Measurements from ENCODE around the gene NDUFAF4. TPM values are rescaled to one million over a fixed set of nuclear protein-coding genes. Genes with fewer than 3 reads are reported as not detected.

NDUFAF4 gene
- total RNA-seq (2016; rRNA removed; fragmentation: Illumina TruSeq; extraction: Trizol) (59.7 and 89.4 TPM in 2 replicates), polyA plus RNA-seq (2011; rRNA removed) (30.0 and 41.3 TPM in 2 replicates), polyA minus RNA-seq (2011; rRNA and poly(A)+ RNA removed; ENCODE audit: low replicate concordance) (10.1 and 29.0 TPM in 2 replicates), Bru-seq, nascent RNA (percentile 88 among the genes with signal in this experiment), BruChase-seq, experiment 1, labeled RNA remaining after a 6-hour chase (percentile 84 among the genes with signal in this experiment), BruChase-seq, experiment 2, labeled RNA remaining after a 2-hour chase (percentile 81 among the genes with signal in this experiment)
- 20.0 and 20.1 TPM in 2 replicates for total RNA-seq (2016; cell fraction: cytosol; rRNA removed; fragmentation: Illumina TruSeq; extraction: Trizol; ENCODE audit: low read depth)
- 63.6 and 98.2 TPM in 2 replicates for total RNA-seq (2016; cell fraction: insoluble cytoplasmic fraction; rRNA removed; fragmentation: Illumina TruSeq; extraction: Trizol)
- 23.7 and 25.5 TPM in 2 replicates for total RNA-seq (2016; cell fraction: membrane; rRNA removed; fragmentation: Illumina TruSeq; extraction: Trizol)
- 21.7 and 23.2 TPM in 2 replicates for total RNA-seq (2016; cell fraction: nucleus; rRNA removed; fragmentation: Illumina TruSeq; extraction: Trizol)
- 13.5 and 19.6 TPM in 2 replicates for polyA plus RNA-seq (2011; cell fraction: cytosol; rRNA removed)
- polyA plus RNA-seq (2011; cell fraction: nucleus; rRNA removed) = 4.4 and 7.4 TPM in 2 replicates
- 48.2 and 50.6 TPM in 2 replicates for polyA plus RNA-seq (2012)
- 23.4 and 29.7 TPM in 2 replicates for polyA plus RNA-seq (2016; cell fraction: cytosol; fragmentation: Illumina TruSeq; extraction: Trizol; ENCODE audit: low read depth)
- polyA plus RNA-seq (2016; cell fraction: insoluble cytoplasmic fraction; fragmentation: Illumina TruSeq; extraction: Trizol; ENCODE audit: low read depth) = 116 and 118 TPM in 2 replicates
- polyA plus RNA-seq (2016; cell fraction: membrane; fragmentation: Illumina TruSeq; extraction: Trizol; ENCODE audit: low read depth) = 22.4 and 23.6 TPM in 2 replicates
- 48.8 and 51.9 TPM in 2 replicates for polyA plus RNA-seq (2016; cell fraction: nucleus; fragmentation: Illumina TruSeq; extraction: Trizol; ENCODE audit: insufficient read depth, low read depth)
- polyA minus RNA-seq (2011; cell fraction: cytosol; rRNA and poly(A)+ RNA removed) = 10.1 and 13.1 TPM in 2 replicates
- polyA minus RNA-seq (2011; cell fraction: nucleus; rRNA and poly(A)+ RNA removed) = 5.0 and 6.2 TPM in 2 replicates
- long read RNA-seq, experiment 1, transcript NDUFAF4-201 (3 exons, 2,399 nt) = major isoform, 48 of 49 reads
- long read RNA-seq, experiment 1, partial matches to known transcripts = 0 of 49 reads
- long read RNA-seq, experiment 1, other reads (novel, unspliced or antisense) = 1 of 49 reads
- long read RNA-seq, experiment 2, transcript NDUFAF4-201 (3 exons, 2,399 nt) = major isoform, 79 of 93 reads
- long read RNA-seq, experiment 2, partial matches to known transcripts = 0 of 93 reads
- long read RNA-seq, experiment 2, other reads (novel, unspliced or antisense) = 13 of 93 reads

DNA sequence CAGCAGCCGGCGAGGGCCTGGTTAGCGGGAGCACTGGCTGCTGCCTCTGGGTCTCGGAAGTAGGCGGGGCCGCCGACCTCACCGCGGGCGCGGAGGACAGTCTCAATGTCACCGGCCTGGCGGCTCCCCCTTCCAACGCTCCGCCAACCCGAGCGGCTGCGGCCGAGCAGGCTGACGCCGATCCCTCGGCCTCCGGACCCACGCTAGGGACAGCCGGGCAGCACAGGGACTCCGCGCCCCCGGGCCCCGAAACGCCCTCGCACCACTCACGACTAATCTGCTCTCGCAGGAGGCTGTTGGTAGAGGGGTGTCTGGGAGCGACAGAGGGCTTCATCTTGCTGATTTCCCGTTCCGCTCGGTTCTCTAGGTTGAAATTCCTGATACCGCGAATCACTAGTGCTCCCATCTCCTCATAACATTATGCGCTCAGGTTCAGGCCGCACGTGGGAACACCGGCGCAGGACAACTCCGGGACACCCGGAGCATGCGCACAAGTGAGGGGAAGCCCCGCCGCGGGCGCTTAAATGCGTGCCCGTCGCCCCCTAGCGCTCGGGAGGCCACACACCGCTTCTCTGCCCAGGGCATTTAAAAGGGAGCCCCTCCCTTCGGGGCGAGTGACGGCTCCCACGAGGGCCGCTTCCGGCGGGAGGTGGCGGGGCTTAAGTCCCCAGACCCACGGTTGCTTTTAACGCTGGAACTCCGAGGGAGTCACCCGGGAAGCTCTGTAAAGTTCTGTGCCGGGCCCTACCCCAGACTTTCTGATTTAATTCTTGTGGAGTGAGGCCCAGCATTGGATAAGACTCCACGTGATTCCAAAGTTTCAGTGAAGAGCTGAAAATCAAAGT, at the start of gene NDUFAF4:
NDUFAF4 (minus strand) TSS at position 496 of the 845 bp plus-strand sequence; CDS start at position 406, 90 bp downstream.
- Histone ChIP-seq H3K4me3 (replicated peaks in 1 of 3; ENCODE audit: insufficient read depth in 1 of 3, low read depth in 2 of 3, low read length in 3 of 3) (peak within 1 kb of the TSS; percentile 71 to 88 (median 74)), H3K4me1 (ENCODE audit: insufficient read depth, low read length) (peaks cover 16% of the 10 kb centered on the region), H3K4me2 (ENCODE audit: low read depth, low read length) (peak within 1 kb of the TSS; percentile 75), H3K9ac (ENCODE audit: insufficient read depth, low read depth, low read length) (peak within 1 kb of the TSS; percentile 89), H3K27ac (ENCODE audit: extremely low read length, insufficient read depth, low read length) (peak within 1 kb of the TSS; percentile 87), H3K9me3 (ENCODE audit: low read length) (no peaks in the 10 kb centered on the region), H2AFZ (ENCODE audit: low read length) (peak within 1 kb of the TSS; percentile 92), H4K20me1 (ENCODE audit: insufficient read depth, low read length) (peaks cover 8% of the 10 kb centered on the region; the same call in 1 of the 2 replicates), H3K27me3 (ENCODE audit: control insufficient read depth in 1 of 2, insufficient read depth in 2 of 2, low read length in 2 of 2) (peaks cover 0 to 3% of the 10 kb centered on the region in 2 experiments; a peak in 2 of 5 replicates), H3K36me3 (replicated peaks in 1 of 2; ENCODE audit: control insufficient read depth in 1 of 2, insufficient read depth in 2 of 2, low read length in 2 of 2) (peaks cover 4 to 28% of the 10 kb centered on the region in 2 experiments), H3K79me2 (ENCODE audit: insufficient read depth, low read length) (peaks cover 31% of the 10 kb centered on the region)
- POLR2A ChIA-PET = interaction anchor here (0.7 to 2.1 kb wide), 7 partner anchors 10 to 376 kb away, joined by 3 to 11 read pairs (median 4); partner anchors contain the start of genes KLHL32 and UFL1
- DNase-seq (ENCODE audit: low spot score) (peak; percentile 92), FAIRE-seq (peak; percentile 18), ATAC-seq (peak; percentile 95)
- BruUV-seq (replicated peaks) = TSS peak; percentile 71
- CTCF ChIA-PET (ENCODE audit: low intra/inter-chr PET ratio, low total read pairs) = interaction anchor here (0.9 to 1.8 kb wide), 2 partner anchors 156 to 162 kb away, joined by 3 to 8 read pairs; no protein-coding TSS in a partner anchor
- WGBS (ENCODE audit: low lambda C conversion rate) = 3% methylated on average over 13 of the region's 71 CpGs
- intact Hi-C loops (cut with micrococcal nuclease; ENCODE audit: unreplicated experiment) (loop anchor here (1.0 to 2.0 kb wide), 4 partner anchors 27 to 377 kb away; partner anchors contain the start of genes KLHL32 and UFL1), in situ Hi-C loops (cut with HindIII; ENCODE audit: extremely low pct_ligation_motif_present, low pct_unique_long_range_greater_than_20kb) (loop anchor here (5.0 kb wide), 2 partner anchors 160 to 270 kb away; no protein-coding TSS in a partner anchor)
- TF ChIP-seq SMYD3 (CRISPR knock-in tag; IDR thresholded peaks at IDR 0.05) (peak; percentile 58; the same call in 1 of the 2 replicates), ZNF569 (CRISPR knock-in tag; IDR thresholded peaks at IDR 0.05; ENCODE audit: borderline replicate concordance) (no peak), ZNF703 (CRISPR knock-in tag; IDR thresholded peaks at IDR 0.05; ENCODE audit: borderline replicate concordance) (no peak), ZNF235 (CRISPR knock-in tag; IDR thresholded peaks at IDR 0.05; ENCODE audit: borderline replicate concordance) (no peak), ELF1 (CRISPR knock-in tag; IDR thresholded peaks at IDR 0.05) (no peak), ZNF484 (CRISPR knock-in tag; IDR thresholded peaks at IDR 0.05; ENCODE audit: borderline replicate concordance, low read depth) (no peak), KDM5A (IDR thresholded peaks at IDR 0.05; ENCODE audit: borderline replicate concordance, low read length) (peak; percentile 48; the same call in 1 of the 2 replicates), HDAC2 (CRISPR knock-in tag; IDR thresholded peaks at IDR 0.05) (peak; percentile 58)
- TF ChIP-seq, protein P1, sequence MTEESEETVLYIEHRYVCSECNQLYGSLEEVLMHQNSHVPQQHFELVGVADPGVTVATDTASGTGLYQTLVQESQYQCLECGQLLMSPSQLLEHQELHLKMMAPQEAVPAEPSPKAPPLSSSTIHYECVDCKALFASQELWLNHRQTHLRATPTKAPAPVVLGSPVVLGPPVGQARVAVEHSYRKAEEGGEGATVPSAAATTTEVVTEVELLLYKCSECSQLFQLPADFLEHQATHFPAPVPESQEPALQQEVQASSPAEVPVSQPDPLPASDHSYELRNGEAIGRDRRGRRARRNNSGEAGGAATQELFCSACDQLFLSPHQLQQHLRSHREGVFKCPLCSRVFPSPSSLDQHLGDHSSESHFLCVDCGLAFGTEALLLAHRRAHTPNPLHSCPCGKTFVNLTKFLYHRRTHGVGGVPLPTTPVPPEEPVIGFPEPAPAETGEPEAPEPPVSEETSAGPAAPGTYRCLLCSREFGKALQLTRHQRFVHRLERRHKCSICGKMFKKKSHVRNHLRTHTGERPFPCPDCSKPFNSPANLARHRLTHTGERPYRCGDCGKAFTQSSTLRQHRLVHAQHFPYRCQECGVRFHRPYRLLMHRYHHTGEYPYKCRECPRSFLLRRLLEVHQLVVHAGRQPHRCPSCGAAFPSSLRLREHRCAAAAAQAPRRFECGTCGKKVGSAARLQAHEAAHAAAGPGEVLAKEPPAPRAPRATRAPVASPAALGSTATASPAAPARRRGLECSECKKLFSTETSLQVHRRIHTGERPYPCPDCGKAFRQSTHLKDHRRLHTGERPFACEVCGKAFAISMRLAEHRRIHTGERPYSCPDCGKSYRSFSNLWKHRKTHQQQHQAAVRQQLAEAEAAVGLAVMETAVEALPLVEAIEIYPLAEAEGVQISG (CRISPR knock-in tag; IDR thresholded peaks at IDR 0.05) = peak; percentile 99
- TF ChIP-seq, protein P2, sequence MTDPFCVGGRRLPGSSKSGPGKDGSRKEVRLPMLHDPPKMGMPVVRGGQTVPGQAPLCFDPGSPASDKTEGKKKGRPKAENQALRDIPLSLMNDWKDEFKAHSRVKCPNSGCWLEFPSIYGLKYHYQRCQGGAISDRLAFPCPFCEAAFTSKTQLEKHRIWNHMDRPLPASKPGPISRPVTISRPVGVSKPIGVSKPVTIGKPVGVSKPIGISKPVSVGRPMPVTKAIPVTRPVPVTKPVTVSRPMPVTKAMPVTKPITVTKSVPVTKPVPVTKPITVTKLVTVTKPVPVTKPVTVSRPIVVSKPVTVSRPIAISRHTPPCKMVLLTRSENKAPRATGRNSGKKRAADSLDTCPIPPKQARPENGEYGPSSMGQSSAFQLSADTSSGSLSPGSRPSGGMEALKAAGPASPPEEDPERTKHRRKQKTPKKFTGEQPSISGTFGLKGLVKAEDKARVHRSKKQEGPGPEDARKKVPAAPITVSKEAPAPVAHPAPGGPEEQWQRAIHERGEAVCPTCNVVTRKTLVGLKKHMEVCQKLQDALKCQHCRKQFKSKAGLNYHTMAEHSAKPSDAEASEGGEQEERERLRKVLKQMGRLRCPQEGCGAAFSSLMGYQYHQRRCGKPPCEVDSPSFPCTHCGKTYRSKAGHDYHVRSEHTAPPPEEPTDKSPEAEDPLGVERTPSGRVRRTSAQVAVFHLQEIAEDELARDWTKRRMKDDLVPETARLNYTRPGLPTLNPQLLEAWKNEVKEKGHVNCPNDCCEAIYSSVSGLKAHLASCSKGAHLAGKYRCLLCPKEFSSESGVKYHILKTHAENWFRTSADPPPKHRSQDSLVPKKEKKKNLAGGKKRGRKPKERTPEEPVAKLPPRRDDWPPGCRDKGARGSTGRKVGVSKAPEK (CRISPR knock-in tag; IDR thresholded peaks at IDR 0.05; ENCODE audit: borderline replicate concordance) = no peak

All from HepG2 (cell line).